HG02852 (cell line): ENCODE data around the gene DOCK6.
A peak's percentile ranks its signal among the peaks of the same experiment; 100 is the strongest.
"Not testable (repeated sequence)": the region's sequence is repeated elsewhere in the genome, so short reads cannot be mapped to it uniquely, and the experiment has no call there.

ENCODE experiments used
- ATAC-seq: cut with Tn5 transposase; IDR thresholded peaks from one replicate; pipeline ENCODE4 v1.9.1; 2021; ENCODE audit warnings: mild to moderate bottlenecking, moderate library complexity; ENCODE audit not compliant: unreplicated experiment

Gene DOCK6

DNA sequence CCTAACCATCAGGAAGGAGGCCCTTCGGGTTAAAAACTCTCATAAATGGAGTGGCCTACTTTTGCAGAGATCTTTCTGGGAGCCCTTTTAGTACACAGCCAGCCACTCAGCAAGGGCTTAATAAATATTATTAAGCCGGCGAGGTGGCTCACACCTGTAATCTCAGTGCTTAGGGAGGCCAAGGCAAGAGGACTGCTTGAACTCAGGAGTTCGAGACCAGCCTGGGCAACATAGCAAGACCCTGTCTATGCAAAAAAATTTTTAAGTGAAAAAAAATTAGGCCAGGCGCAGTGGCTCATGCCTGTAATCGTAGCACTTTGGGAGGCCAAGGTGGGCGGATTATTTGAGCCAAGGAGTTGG lies 64.2 kb downstream of the DOCK6 start:
- ATAC-seq = no peak

GRCh38 chr19:11197291-11198174 lies 64.8 kb downstream of the DOCK6 start, which contains the start of gene KANK2:
TSS of gene KANK2 (minus strand) at chr19:11197545. CDS start at chr19:11194511, 3,034 bp downstream.
- peak; percentile 86 for ATAC-seq

DNA sequence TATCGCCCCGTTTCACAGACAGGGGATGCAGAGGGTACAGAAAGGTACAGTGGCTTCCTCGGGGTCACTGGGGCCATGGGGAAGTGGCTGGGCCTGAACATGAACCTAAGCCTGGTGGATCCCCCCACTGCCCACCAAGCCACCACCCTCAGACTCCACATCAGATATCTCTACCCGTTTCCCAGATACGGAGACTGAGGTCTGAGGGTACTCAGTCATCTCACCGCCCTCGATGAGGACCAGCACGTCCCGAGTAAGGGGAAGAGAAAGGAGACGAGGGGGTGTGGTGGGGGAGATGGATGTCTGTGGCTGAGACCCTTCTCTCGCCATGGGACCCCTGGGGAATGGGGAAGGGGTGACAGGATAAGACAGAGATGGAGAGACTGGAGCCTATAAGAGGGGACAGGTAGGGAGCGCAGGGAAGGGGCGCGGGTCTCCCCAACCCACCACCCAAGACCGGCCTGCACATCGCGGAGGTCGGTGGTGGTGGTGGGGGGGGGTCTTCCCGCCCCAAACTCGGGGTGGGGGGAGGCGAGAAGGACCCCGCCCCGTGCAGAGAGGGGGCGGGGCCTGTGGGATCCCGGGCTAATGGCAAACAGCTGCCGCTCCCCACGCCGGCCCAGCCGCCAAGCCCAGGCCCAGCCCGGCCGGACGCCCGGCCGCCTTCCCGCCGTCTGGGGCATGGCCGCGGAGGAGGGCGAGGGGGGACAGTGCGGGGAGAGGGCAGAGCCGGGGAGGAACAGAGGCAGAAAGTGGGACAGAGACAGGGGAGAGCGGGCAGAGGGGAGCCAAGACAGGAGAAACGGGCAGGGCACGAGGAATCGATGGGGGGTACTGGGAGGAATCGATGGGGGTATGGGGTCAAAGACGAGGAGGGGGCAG lies 65.7 kb downstream of the DOCK6 start:
- no peak for ATAC-seq

- no peak for ATAC-seq
These were observed 66.6 kb downstream of the DOCK6 start for GRCh38 chr19:11195681-11196080.

- ATAC-seq = no peak
These were observed 67.4 kb downstream of the DOCK6 start for GRCh38 chr19:11194656-11195558.

GRCh38 chr19:11194173-11194572 lies 68.2 kb downstream of the DOCK6 start:
- no peak for ATAC-seq

DNA sequence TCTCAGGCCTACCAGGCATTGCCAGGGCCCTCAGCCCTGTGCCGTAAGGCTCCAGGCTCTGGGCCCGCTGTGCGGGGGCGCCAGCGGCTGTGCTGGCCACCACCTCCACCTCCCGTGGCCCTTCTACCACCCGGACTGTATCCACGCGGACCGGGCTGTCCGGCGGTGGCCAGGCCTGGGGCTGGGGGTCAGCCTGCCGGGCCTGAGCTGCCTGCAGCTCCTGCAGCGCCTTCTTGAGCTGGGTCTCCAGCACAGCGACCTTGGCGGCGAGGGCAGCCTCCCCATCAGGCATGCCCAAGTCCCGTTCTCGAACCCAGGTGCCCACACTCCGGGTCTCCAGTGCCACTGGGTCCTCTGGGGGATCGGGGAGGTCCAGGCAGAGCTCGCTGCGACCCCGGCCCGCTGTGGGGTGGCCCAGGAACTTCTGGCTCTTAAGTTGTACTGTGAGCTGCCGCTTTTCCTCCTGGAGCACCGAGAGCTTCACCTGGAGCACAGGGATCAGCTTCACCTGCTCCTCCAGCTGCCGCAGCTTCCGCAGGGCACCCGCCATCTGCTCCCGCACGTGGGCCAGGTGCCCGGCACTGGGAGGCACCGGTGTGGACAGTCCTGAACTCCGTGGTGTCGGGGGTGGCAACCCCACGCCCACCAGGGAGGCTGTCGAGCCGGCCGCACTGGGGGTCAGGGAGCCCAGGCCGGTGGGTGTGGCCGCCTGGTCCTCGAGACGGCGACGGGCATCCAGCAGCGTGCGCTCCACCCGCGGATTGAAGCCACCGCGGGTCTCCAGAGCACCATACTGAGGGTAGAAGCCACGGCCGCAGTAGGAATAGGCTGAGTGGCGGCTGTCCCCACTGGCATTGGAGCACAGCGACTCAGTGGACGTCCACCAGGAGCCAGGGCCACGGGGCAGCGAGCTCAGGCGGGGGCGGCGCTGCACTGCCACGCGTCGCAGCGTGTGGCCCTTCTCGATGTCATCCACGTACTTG lies 69.1 kb downstream of the DOCK6 start:
- no peak for ATAC-seq

- ATAC-seq = no peak
These were observed 70.4 kb downstream of the DOCK6 start for GRCh38 chr19:11191934-11192333.

- no peak for ATAC-seq
These were observed 71.0 kb downstream of the DOCK6 start for GRCh38 chr19:11191273-11191755.

GRCh38 chr19:11190501-11190900 lies 71.8 kb downstream of the DOCK6 start:
- no peak for ATAC-seq

DNA sequence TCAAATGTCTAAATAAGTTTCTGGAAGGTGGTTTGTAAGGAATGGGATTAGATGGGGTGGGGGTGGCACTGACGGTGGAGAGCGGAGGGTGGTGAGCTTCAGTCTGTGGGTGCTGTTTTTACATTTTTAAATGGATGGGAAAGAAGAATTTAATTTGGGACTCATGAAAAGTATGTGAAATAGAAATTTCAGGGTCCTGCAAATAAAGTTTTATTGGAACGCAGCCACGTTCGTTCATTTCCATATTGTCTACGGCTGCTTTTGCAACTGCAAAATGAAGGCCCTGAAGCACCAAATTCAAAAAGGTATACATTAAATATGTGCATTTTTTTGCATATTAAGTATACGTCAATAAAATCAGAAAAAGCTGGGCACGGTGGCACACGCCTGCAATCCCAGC lies 74.9 kb downstream of the DOCK6 start:
- no peak for ATAC-seq

DNA sequence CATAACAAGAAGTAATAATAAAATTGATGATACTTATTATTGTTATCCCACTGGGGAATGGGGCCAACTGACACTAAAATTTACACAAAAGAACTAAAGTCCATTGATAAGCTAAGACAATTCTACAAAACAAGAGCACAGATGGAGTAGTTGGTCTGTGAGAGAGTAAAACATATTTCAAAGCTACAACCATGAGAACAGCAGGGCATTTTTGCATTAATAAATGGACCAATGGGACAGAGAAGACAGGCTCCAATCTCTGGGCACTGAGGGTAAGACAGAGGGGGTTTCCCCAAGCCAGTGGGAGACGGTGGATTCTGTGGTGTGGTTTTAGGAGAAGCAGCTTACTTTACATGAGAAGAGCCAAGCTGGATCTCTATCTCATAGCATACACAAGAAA lies 79.3 kb downstream of the DOCK6 start:
- ATAC-seq = no peak

DNA sequence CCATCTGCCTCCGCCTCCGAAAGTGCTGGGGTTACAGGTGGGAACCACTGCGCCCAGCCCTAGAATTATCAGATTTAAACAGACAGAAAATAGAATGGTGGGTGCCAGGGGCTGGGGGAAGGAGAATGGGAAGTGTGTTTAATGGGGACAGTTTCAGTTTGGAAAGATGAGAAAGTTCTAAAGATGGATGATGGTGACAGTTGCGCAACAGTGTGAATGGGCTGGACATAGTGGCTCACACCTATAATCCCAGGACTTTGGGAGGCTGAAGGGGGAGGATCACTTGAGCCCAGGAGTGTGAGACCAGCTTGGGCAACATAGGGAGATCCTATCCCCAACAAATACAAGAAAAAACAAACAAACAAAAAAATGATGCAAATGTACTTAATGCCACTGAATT lies 80.8 kb downstream of the DOCK6 start:
- ATAC-seq = no peak

DNA sequence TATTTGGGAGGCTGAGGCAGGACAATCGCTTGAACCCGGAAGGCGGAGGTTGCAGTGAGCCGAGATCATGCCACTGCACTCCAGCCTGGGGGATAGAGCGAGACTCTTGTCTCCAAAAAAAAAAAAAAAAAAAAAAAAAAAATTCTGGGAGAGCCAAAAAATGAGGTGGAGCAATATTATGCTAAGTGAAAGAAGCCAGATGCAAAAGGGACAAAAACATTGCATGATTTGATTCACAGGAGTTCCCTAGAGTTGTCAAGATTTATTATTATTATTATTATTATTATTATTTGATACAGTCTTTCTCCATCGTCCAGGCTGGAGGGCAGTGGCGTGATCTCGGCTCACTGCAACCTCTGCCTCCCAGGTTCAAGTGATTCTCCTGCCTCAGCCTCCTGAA lies 81.3 kb downstream of the DOCK6 start:
- ATAC-seq = not testable (repeated sequence)

- no peak for ATAC-seq
These were observed 82.0 kb downstream of the DOCK6 start for GRCh38 chr19:11180346-11180745.

DNA sequence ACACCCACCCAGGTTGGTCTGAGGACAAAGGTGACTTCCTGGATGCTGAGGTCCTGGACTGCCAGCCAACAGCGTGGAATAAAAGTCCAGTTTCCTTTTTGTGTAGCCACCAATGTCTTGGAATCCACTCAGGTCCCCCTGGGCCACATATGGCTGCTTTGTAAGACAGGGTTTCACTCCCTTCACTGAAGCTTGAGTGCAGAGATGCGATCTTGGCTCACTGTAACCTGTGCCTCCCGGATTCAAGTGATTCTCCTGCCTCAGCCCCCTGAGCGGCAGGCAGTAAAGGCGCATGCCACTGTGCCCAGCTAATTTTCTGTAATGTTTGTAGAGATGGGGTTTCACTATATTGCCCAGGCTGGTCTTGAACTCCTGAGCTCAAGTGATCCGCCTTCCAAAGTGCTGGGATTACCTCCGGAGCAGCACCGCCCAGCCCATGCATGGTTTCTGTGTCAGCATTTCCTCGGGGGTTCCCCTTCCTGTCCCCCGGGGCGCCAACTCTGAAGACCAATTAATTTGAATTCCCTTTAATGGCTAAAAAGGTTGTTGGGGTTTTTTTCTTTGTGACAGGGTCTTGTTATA lies 82.5 kb downstream of the DOCK6 start:
- no peak for ATAC-seq

GRCh38 chr19:11179145-11179465 lies 83.2 kb downstream of the DOCK6 start:
- not testable (repeated sequence) for ATAC-seq

GRCh38 chr19:11177592-11177991 lies 84.7 kb downstream of the DOCK6 start:
- ATAC-seq = no peak

- no peak for ATAC-seq
These were observed 85.7 kb downstream of the DOCK6 start for GRCh38 chr19:11176466-11177193.
